Endothelial cell of umbilical vein (primary cell): ENCODE results near the gene SYNPO2.

Experiments used
- GATA2 ChIP-seq: IDR thresholded peaks from 2 replicates; pipeline ENCODE4 v1.7.0; 2011; ENCODE audit warnings: low read depth, mild to moderate bottlenecking, moderate library complexity, mixed read lengths, low read length; ENCODE audit not compliant: insufficient read length, insufficient read depth
- MYC ChIP-seq: IDR thresholded peaks from one replicate; pipeline ENCODE4 v1.6.1; 2011; ENCODE audit warnings: mild to moderate bottlenecking, low read depth, low read length
- POLR2A ChIP-seq: IDR thresholded peaks from 2 replicates; pipeline ENCODE4 v1.6.1; 2012; ENCODE audit warnings: low read depth, mild to moderate bottlenecking, control low read depth, low read length
- POLR2AphosphoS5 ChIP-seq: IDR thresholded peaks from 2 replicates; pipeline ENCODE4 v1.6.1; 2012; ENCODE audit warnings: low read depth, mild to moderate bottlenecking, control low read depth, low read length, moderate library complexity; ENCODE audit not compliant: insufficient read depth
- TF ChIP-seq, protein P1 (sequence below), 2 donors: IDR thresholded peaks; 1 replicate in 1 of 2; 2 replicates in 1 of 2; pipeline ENCODE4 v1.5.1; 2011; ENCODE audit warnings: low read length in 2 of 2, mild to moderate bottlenecking in 2 of 2, moderate library complexity in 2 of 2, control low read depth in 1 of 2, inconsistent platforms in 1 of 2, low read depth in 1 of 2; ENCODE audit not compliant: insufficient read depth in 1 of 2; ENCODE audit errors: extremely low read depth in 1 of 2

DNA sequence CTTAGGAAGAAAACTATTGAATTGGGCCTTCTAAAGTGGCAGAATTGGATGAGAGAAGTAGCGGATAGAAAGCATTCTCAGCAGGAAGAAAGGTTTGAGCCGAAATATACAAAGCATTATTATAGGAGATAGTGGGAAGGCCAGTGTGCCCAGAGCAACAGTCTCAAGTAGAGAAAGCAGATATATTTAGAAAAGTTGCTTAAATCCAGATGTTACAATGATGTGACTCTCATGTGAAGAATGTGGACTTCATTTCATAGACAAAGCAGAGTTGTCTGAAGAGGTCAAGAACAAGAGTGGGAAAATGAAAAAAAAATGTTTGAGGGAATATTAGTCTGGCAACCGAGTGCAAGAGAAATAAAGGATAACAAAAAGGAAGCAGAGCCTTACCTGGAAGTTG, 66.9 kb downstream of the SYNPO2 start:
- TF ChIP-seq, protein P1, sequence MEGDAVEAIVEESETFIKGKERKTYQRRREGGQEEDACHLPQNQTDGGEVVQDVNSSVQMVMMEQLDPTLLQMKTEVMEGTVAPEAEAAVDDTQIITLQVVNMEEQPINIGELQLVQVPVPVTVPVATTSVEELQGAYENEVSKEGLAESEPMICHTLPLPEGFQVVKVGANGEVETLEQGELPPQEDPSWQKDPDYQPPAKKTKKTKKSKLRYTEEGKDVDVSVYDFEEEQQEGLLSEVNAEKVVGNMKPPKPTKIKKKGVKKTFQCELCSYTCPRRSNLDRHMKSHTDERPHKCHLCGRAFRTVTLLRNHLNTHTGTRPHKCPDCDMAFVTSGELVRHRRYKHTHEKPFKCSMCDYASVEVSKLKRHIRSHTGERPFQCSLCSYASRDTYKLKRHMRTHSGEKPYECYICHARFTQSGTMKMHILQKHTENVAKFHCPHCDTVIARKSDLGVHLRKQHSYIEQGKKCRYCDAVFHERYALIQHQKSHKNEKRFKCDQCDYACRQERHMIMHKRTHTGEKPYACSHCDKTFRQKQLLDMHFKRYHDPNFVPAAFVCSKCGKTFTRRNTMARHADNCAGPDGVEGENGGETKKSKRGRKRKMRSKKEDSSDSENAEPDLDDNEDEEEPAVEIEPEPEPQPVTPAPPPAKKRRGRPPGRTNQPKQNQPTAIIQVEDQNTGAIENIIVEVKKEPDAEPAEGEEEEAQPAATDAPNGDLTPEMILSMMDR (IDR thresholded peaks at IDR 0.05; ENCODE audit: extremely low read depth in 1 of 2, insufficient read depth in 1 of 2, low read depth in 1 of 2, low read length in 2 of 2): no peak
- TF ChIP-seq GATA2 (no peak), POLR2AphosphoS5 (no peak), POLR2A (no peak), MYC (no peak)
